Nephron progenitor cell (in vitro differentiated cells): ENCODE data around the gene ZFP28.

ENCODE experiments used
- DNase-seq: peaks from one replicate; pipeline ENCODE4 v3.0.0; 2021
- H3K27ac Mint-ChIP-seq: 2 replicates; pipeline ENCODE4 v1.8.0; 2021; ENCODE audit warnings: mild to moderate bottlenecking, moderate library complexity, mixed read lengths
- H3K27me3 Mint-ChIP-seq: 2 replicates; pipeline ENCODE4 v1.8.0; 2021; ENCODE audit warnings: mild to moderate bottlenecking, low read depth, mixed read lengths; ENCODE audit not compliant: poor library complexity
- H3K36me3 Mint-ChIP-seq: 2 replicates; pipeline ENCODE4 v1.8.0; 2021; ENCODE audit warnings: low read depth, mixed read lengths
- H3K4me1 Mint-ChIP-seq: 2 replicates; pipeline ENCODE4 v1.8.0; 2021; ENCODE audit warnings: mixed read lengths
- H3K4me3 Mint-ChIP-seq: 2 replicates; pipeline ENCODE4 v1.8.0; 2021; ENCODE audit warnings: mild to moderate bottlenecking, moderate library complexity, mixed read lengths
- H3K9me3 Mint-ChIP-seq: 2 replicates; pipeline ENCODE4 v1.8.0; 2021; ENCODE audit warnings: mild to moderate bottlenecking, moderate library complexity, mixed read lengths
- TF ChIP-seq, protein P1 (sequence below): fragments of 200-600 bp; sonication (generic); IDR thresholded peaks from 2 replicates; pipeline ENCODE4 v1.5.0; 2021; ENCODE audit warnings: antibody characterized with exemption

Gene ZFP28

DNA sequence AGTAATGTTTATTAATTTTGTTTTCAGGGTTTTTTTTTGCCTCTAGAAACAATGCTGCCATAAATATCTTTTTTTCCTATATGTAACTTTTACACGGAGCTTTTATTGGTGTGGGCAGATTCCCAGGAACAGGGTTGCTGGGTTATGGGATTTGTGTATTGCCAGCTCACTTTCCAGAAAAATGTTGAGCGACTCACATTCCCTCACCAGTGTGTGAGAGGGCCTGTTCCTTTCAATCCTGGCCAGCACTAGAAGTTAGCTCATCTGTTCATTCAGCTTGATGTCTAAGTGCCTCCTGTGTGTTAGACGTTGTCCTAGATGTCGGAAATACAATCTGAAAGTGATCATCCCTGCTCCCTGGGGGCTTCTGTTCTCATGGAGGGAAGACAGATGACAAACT lies 58.9 kb downstream of the ZFP28 start:
- DNase-seq = no peak
- Mint-ChIP-seq H3K4me1 (peaks cover 11% of the 10 kb centered on the region), H3K4me3 (peak overlapping the region; percentile 48), H3K27ac (no peak overlapping the region), H3K9me3 (peaks cover 98% of the 10 kb centered on the region), H3K27me3 (peaks cover 4% of the 10 kb centered on the region), H3K36me3 (peaks cover 74% of the 10 kb centered on the region)
- TF ChIP-seq, protein P1, sequence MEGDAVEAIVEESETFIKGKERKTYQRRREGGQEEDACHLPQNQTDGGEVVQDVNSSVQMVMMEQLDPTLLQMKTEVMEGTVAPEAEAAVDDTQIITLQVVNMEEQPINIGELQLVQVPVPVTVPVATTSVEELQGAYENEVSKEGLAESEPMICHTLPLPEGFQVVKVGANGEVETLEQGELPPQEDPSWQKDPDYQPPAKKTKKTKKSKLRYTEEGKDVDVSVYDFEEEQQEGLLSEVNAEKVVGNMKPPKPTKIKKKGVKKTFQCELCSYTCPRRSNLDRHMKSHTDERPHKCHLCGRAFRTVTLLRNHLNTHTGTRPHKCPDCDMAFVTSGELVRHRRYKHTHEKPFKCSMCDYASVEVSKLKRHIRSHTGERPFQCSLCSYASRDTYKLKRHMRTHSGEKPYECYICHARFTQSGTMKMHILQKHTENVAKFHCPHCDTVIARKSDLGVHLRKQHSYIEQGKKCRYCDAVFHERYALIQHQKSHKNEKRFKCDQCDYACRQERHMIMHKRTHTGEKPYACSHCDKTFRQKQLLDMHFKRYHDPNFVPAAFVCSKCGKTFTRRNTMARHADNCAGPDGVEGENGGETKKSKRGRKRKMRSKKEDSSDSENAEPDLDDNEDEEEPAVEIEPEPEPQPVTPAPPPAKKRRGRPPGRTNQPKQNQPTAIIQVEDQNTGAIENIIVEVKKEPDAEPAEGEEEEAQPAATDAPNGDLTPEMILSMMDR = no peak

DNA sequence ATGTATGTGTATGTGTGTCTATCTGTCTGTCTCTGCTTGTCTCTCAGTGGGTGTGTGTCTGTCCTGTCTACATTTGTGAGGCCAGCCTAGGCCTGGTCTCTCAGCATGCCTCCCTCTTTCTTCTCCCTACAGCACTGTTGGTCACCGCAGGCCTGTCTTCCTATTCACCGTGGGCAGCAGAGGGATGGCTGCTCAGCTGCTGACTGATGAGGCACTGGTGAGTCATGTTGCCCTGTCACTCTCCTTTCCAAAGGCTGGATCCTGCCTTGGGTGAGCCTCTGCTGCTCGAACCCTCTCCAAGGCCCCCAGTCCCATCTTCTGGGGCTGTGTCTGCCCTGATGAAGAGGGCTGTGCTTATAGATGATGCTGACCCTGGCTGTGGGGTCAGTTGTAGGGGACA lies 62.6 kb downstream of the ZFP28 start:
- TF ChIP-seq, protein P1 = no peak
- DNase-seq = no peak
- peaks cover 4% of the 10 kb centered on the region for H3K27me3 Mint-ChIP-seq
- no peaks in the 10 kb centered on the region for H3K4me1 Mint-ChIP-seq
- H3K36me3 Mint-ChIP-seq = peaks cover 100% of the 10 kb centered on the region
- H3K27ac Mint-ChIP-seq = no peak overlapping the region
- peaks cover 99% of the 10 kb centered on the region for H3K9me3 Mint-ChIP-seq
- H3K4me3 Mint-ChIP-seq = no peak overlapping the region

DNA sequence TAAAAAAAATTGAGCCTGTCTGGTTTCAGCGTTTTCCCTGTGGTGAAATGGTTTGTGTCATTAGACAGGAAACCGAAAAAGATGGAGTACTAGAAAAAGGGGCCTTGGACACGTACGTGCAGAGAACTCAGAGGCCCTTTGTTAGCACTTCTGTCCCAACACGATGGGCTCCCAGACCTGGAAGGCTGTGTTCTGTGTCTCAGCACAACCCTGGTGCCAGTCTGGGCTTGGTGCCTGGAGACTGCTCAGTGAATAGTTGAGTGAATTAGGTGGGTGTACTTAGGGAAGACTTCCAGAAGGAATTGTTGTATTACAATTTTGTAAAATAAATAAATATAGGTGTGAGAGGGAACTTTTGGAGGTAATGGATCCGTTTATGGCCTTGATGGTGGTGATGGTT lies 65.1 kb downstream of the ZFP28 start:
- H3K36me3 Mint-ChIP-seq = peaks cover 100% of the 10 kb centered on the region
- peaks cover 4% of the 10 kb centered on the region for H3K27me3 Mint-ChIP-seq
- no peaks in the 10 kb centered on the region for H3K4me1 Mint-ChIP-seq
- H3K27ac Mint-ChIP-seq = no peak overlapping the region
- no peak for DNase-seq
- H3K4me3 Mint-ChIP-seq = no peak overlapping the region
- H3K9me3 Mint-ChIP-seq = peaks cover 99% of the 10 kb centered on the region
- TF ChIP-seq, protein P1 = no peak
